HCT116 (cell line): ENCODE results near the gene COBLL1.

Experiments
- CBX3 ChIP-seq: IDR thresholded peaks from 2 replicates; pipeline ENCODE4 v1.6.1; 2012; ENCODE audit warnings: low read depth
- CEBPB ChIP-seq: IDR thresholded peaks from 2 replicates; pipeline ENCODE4 v1.6.1; 2012; ENCODE audit warnings: low read depth
- CTCF ChIP-seq, 3 experiments: fragments of 200-600 bp in 1 of 3; sonication (generic) in 1 of 3; IDR thresholded peaks in 2 of 3; conservative IDR thresholded peaks in 1 of 3; 2 replicates each; pipeline ENCODE4 v1.5.1; 2012 to 2017; ENCODE audit warnings: low read depth in 2 of 3, low read length in 2 of 3, antibody characterized with exemption in 1 of 3, borderline replicate concordance in 1 of 3, control low read depth in 1 of 3, mild to moderate bottlenecking in 1 of 3, mixed read lengths in 1 of 3, mixed run types in 1 of 3, moderate library complexity in 1 of 3; ENCODE audit not compliant: insufficient read depth in 1 of 3
- MAX ChIP-seq: IDR thresholded peaks from 2 replicates; pipeline ENCODE4 v1.6.1; 2012
- POLR2A ChIP-seq: IDR thresholded peaks from 2 replicates; pipeline ENCODE4 v1.7.0; 2011; ENCODE audit warnings: borderline replicate concordance; ENCODE audit not compliant: insufficient read depth, insufficient read length; ENCODE audit errors: extremely low read depth
- POLR2AphosphoS5 ChIP-seq: IDR thresholded peaks from 2 replicates; pipeline ENCODE4 v1.6.1; 2011; ENCODE audit warnings: mild to moderate bottlenecking, low read depth, low read length, moderate library complexity
- RAD21 ChIP-seq: IDR thresholded peaks from 2 replicates; pipeline ENCODE4 v1.6.1; 2012; ENCODE audit warnings: low read depth, mild to moderate bottlenecking
- REST ChIP-seq: IDR thresholded peaks from 2 replicates; pipeline ENCODE4 v1.6.1; 2012; ENCODE audit warnings: low read depth
- SRF ChIP-seq: IDR thresholded peaks from 2 replicates; pipeline ENCODE4 v1.6.1; 2012; ENCODE audit warnings: low read depth
- YY1 ChIP-seq: IDR thresholded peaks from 2 replicates; pipeline ENCODE4 v1.6.1; 2011; ENCODE audit warnings: low read length, low read depth, moderate library complexity, mild to moderate bottlenecking; ENCODE audit not compliant: insufficient replicate concordance; ENCODE audit errors: extremely low read depth
- ZBTB33 ChIP-seq: IDR thresholded peaks from 2 replicates; pipeline ENCODE4 v1.6.1; 2011; ENCODE audit warnings: mild to moderate bottlenecking, low read length, moderate library complexity; ENCODE audit not compliant: insufficient replicate concordance; ENCODE audit errors: extremely low read depth
- ZNF274 ChIP-seq: fragments of 200-500 bp; sonication (Bioruptor generic); IDR thresholded peaks from 2 replicates; pipeline ENCODE4 v1.6.1; 2014; ENCODE audit warnings: mild to moderate bottlenecking, low read depth, low read length, inconsistent platforms

GRCh38 chr2:164810843-164811242 is 30.8 kb downstream of the COBLL1 start:
- TF ChIP-seq REST = no peak
- TF ChIP-seq CTCF (IDR thresholded peaks at IDR 0.05 in 2 of 3, conservative IDR thresholded peaks at IDR 0.05 in 1 of 3; ENCODE audit: borderline replicate concordance in 1 of 3, insufficient read depth in 1 of 3, low read depth in 2 of 3, low read length in 2 of 3) = no peak
- no peak for TF ChIP-seq POLR2AphosphoS5
- no peak for TF ChIP-seq POLR2A
- TF ChIP-seq CEBPB = no peak
- no peak for TF ChIP-seq MAX
- no peak for TF ChIP-seq YY1
- no peak for TF ChIP-seq ZBTB33
- TF ChIP-seq ZNF274 = no peak
- TF ChIP-seq RAD21 = no peak
- TF ChIP-seq SRF = no peak
- no peak for TF ChIP-seq CBX3
